Measurements from ENCODE around the gene AKAP8. TPM values are rescaled to one million over a fixed set of nuclear protein-coding genes. Genes with fewer than 3 reads are reported as not detected.

The AKAP8 gene
- total RNA-seq, 1 experiment from 2014 or later, result 59.5 TPM

GRCh38 chr19:15393963-15394362, 14.4 kb upstream of the AKAP8 start:
- H3K27me3 Mint-ChIP-seq (ENCODE audit: low read depth), result no peaks in the 10 kb centered on the region

More at GRCh38 chr19:15393963-15394362, 14.4 kb upstream of the AKAP8 start:
- Histone ChIP-seq H3K23ac (ENCODE audit: insufficient read length, low read depth, low read length) (no peak overlapping the region), H3K4me2 (ENCODE audit: insufficient read depth, insufficient read length, low read length) (no peak overlapping the region), H2BK15ac (ENCODE audit: low read depth, low read length) (no peak overlapping the region), H3K9ac (ENCODE audit: extremely low read depth, insufficient read length, low read length) (no peak overlapping the region), H2BK120ac (ENCODE audit: low read depth, low read length, poor library complexity, severe bottlenecking) (no peak overlapping the region), H2AK5ac (ENCODE audit: insufficient read length, low read length) (no peak overlapping the region), H3K27ac (ENCODE audit: insufficient read length, low read depth, low read length) (no peak overlapping the region), H4K20me1 (ENCODE audit: control insufficient read depth, insufficient read depth, insufficient read length) (no peaks in the 10 kb centered on the region), H3K4me1 (ENCODE audit: insufficient read depth, low read length) (no peaks in the 10 kb centered on the region), H2BK20ac (ENCODE audit: low read depth, low read length, poor library complexity, severe bottlenecking) (no peak overlapping the region), H3K14ac (ENCODE audit: insufficient read depth, low read length) (no peak overlapping the region), H4K5ac (ENCODE audit: insufficient read length, low read depth, low read length) (no peak overlapping the region), H2BK5ac (ENCODE audit: insufficient read length, low read length) (no peak overlapping the region), H3K79me1 (ENCODE audit: insufficient read depth, low read depth, low read length, poor library complexity, severe bottlenecking) (peaks cover 3% of the 10 kb centered on the region), H3K18ac (ENCODE audit: insufficient read length, low read depth, low read length) (no peak overlapping the region), H3K4ac (ENCODE audit: low read depth, low read length) (no peak overlapping the region), H3T11ph (ENCODE audit: low read length) (no peak overlapping the region), H3K23me2 (ENCODE audit: insufficient read length, low read depth, low read length, poor library complexity, severe bottlenecking) (no peaks in the 10 kb centered on the region), H2BK12ac (ENCODE audit: insufficient read length, low read depth, low read length) (no peak overlapping the region), H2AFZ (ENCODE audit: low read length) (no peak overlapping the region), H3K56ac (ENCODE audit: insufficient read length, low read depth, low read length) (no peak overlapping the region), H3K9me3 (ENCODE audit: control insufficient read depth, low read depth, low read length) (no peaks in the 10 kb centered on the region), H4K91ac (ENCODE audit: insufficient read length, low read depth, low read length) (no peak overlapping the region), H3K79me2 (ENCODE audit: insufficient read depth, low read length) (no peaks in the 10 kb centered on the region), H4K8ac (replicated peaks; ENCODE audit: insufficient read length, low read depth, low read length) (no peak overlapping the region), H3K27me3 (ENCODE audit: insufficient read depth, low read length) (no peaks in the 10 kb centered on the region)
- DNase-seq, result no peak
- H3K4me3 Mint-ChIP-seq, result no peak overlapping the region
- no peaks in the 10 kb centered on the region for H3K9me3 Mint-ChIP-seq
- no peak overlapping the region for H3K27ac Mint-ChIP-seq
- H3K36me3 Mint-ChIP-seq (ENCODE audit: insufficient read depth in 1 of 3, low read depth in 3 of 3), result peaks cover 41 to 80% (median 77%) of the 10 kb centered on the region in 3 experiments
- H3K4me1 Mint-ChIP-seq, result no peaks in the 10 kb centered on the region
- no peak for TF ChIP-seq CTCF (conservative IDR thresholded peaks at IDR 0.05)
